Measurements from ENCODE around the gene BARHL1.

BARHL1 gene

GRCh38 chr9:132638240-132638639, 55.8 kb downstream of the BARHL1 start:
- Mint-ChIP-seq H3K36me3 (ENCODE audit: low read depth) (peaks cover 62% of the 10 kb centered on the region), H3K27me3 (ENCODE audit: low read depth) (no peaks in the 10 kb centered on the region), H3K4me3 (no peak overlapping the region), H3K27ac (no peak overlapping the region), H3K9me3 (no peaks in the 10 kb centered on the region), H3K4me1 (no peaks in the 10 kb centered on the region)
- no peak for TF ChIP-seq CTCF (IDR thresholded peaks at IDR 0.05; ENCODE audit: unreplicated experiment in 3 of 3)

- no peak for TF ChIP-seq CTCF (IDR thresholded peaks at IDR 0.05; ENCODE audit: unreplicated experiment in 3 of 3)
- Mint-ChIP-seq H3K27ac (no peak overlapping the region), H3K4me3 (no peak overlapping the region), H3K36me3 (ENCODE audit: low read depth) (peaks cover 66% of the 10 kb centered on the region), H3K4me1 (no peaks in the 10 kb centered on the region), H3K9me3 (no peaks in the 10 kb centered on the region), H3K27me3 (ENCODE audit: low read depth) (no peaks in the 10 kb centered on the region)
Observed at GRCh38 chr9:132639322-132639721, 56.9 kb downstream of the BARHL1 start.
